PFSK-1 (cell line): ENCODE data around the gene PPP2R2D.

Source experiments
- POLR2AphosphoS5 ChIP-seq: IDR thresholded peaks from 2 replicates; pipeline ENCODE4 v1.6.1; 2012; ENCODE audit warnings: low read depth, mild to moderate bottlenecking, control low read depth, low read length, moderate library complexity
- SIN3A ChIP-seq: IDR thresholded peaks from 2 replicates; pipeline ENCODE4 v1.6.1; 2012; ENCODE audit warnings: mild to moderate bottlenecking, low read length, moderate library complexity, borderline replicate concordance; ENCODE audit not compliant: insufficient read depth
- TF ChIP-seq, protein P1 (sequence below), 2 experiments: IDR thresholded peaks; 2 replicates each; pipeline versions ENCODE4 v1.6.1 to v1.8.0; 2011 to 2012; ENCODE audit warnings: low read depth in 2 of 2, low read length in 2 of 2, control low read depth in 1 of 2, inconsistent platforms in 1 of 2, mild to moderate bottlenecking in 1 of 2, moderate library complexity in 1 of 2; ENCODE audit not compliant: insufficient read depth in 1 of 2

DNA sequence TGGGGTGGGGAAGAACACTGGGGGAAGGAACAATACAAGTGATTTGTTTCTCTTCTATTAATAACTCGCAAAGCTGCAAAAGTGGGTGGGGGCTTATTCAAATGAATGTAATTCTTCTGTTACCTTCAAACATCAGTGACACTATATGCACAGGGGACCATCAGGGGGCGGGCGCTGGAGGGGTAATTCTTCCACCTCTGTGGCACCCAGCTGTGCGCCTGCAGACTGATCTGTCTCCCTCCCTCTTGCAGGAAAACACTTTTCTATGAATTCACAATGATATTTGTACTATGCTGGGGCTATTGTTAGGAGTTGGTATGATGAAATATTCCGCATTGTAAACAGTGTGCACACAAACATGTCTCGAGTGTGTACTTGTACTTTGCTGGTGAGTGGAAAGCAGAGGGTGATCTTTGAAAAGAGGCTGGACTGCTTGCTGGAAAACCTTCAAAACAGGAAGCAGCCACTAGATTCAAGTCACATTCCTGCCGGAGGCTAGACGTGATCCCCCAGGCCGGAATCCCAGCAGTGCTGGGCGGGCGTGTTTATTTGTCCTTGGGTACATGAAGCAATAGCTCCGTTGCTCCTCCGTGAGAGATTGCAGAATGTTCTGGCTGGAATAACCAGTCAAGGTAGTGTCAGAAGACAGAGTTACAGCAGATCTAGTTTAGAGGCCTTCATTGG lies 96.7 kb downstream of the PPP2R2D start:
- TF ChIP-seq POLR2AphosphoS5 (no peak), SIN3A (no peak)
- TF ChIP-seq, protein P1, sequence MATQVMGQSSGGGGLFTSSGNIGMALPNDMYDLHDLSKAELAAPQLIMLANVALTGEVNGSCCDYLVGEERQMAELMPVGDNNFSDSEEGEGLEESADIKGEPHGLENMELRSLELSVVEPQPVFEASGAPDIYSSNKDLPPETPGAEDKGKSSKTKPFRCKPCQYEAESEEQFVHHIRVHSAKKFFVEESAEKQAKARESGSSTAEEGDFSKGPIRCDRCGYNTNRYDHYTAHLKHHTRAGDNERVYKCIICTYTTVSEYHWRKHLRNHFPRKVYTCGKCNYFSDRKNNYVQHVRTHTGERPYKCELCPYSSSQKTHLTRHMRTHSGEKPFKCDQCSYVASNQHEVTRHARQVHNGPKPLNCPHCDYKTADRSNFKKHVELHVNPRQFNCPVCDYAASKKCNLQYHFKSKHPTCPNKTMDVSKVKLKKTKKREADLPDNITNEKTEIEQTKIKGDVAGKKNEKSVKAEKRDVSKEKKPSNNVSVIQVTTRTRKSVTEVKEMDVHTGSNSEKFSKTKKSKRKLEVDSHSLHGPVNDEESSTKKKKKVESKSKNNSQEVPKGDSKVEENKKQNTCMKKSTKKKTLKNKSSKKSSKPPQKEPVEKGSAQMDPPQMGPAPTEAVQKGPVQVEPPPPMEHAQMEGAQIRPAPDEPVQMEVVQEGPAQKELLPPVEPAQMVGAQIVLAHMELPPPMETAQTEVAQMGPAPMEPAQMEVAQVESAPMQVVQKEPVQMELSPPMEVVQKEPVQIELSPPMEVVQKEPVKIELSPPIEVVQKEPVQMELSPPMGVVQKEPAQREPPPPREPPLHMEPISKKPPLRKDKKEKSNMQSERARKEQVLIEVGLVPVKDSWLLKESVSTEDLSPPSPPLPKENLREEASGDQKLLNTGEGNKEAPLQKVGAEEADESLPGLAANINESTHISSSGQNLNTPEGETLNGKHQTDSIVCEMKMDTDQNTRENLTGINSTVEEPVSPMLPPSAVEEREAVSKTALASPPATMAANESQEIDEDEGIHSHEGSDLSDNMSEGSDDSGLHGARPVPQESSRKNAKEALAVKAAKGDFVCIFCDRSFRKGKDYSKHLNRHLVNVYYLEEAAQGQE (IDR thresholded peaks at IDR 0.05; ENCODE audit: insufficient read depth in 1 of 2, low read depth in 2 of 2, low read length in 2 of 2) = no peak
